Measurements from ENCODE around the gene CHST13.

DNA sequence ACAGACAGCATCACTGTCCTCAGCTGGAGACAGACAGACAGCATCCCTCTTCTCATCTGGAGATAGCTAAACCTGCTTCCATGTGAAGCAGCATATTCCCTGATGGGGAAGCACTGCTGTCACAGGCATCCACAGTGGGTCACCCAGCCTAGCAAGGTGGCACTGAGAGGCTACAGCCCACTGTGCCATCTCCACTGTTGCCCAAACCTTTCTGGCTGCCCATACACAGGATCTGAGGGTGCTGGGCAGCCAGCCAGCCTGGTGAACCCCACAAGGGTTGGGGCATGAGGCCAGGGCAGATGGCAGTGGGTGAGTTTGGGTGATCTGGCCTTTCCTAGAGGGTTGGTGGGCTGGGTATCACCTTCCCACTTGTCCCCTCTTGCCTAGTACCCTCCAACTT is 11.7 kb downstream of the CHST13 start:
- no peak for TF ChIP-seq POLR2A (IDR thresholded peaks at IDR 0.05)
- TF ChIP-seq, protein P1, sequence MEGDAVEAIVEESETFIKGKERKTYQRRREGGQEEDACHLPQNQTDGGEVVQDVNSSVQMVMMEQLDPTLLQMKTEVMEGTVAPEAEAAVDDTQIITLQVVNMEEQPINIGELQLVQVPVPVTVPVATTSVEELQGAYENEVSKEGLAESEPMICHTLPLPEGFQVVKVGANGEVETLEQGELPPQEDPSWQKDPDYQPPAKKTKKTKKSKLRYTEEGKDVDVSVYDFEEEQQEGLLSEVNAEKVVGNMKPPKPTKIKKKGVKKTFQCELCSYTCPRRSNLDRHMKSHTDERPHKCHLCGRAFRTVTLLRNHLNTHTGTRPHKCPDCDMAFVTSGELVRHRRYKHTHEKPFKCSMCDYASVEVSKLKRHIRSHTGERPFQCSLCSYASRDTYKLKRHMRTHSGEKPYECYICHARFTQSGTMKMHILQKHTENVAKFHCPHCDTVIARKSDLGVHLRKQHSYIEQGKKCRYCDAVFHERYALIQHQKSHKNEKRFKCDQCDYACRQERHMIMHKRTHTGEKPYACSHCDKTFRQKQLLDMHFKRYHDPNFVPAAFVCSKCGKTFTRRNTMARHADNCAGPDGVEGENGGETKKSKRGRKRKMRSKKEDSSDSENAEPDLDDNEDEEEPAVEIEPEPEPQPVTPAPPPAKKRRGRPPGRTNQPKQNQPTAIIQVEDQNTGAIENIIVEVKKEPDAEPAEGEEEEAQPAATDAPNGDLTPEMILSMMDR (IDR thresholded peaks at IDR 0.05) = no peak
